Muscle layer of duodenum (tissue), 2 donors: ENCODE data around the gene SIX6.

Source experiments
- H3K27ac ChIP-seq: one replicate; pipeline ENCODE4 v1.7.0; 2013; ENCODE audit warnings: mild to moderate bottlenecking, low read length
- H3K27me3 ChIP-seq: one replicate; pipeline ENCODE4 v1.7.0; 2013; ENCODE audit warnings: low read depth, mild to moderate bottlenecking, control low read depth, low read length
- H3K36me3 ChIP-seq, 2 donors: one replicate each; pipeline ENCODE4 v1.7.0; 2013; ENCODE audit warnings: low read length in 2 of 2, control low read depth in 1 of 2, mild to moderate bottlenecking in 1 of 2; ENCODE audit not compliant: insufficient read depth in 2 of 2, control insufficient read depth in 1 of 2
- H3K4me1 ChIP-seq, 2 donors: one replicate each; pipeline ENCODE4 v1.7.0; 2013; ENCODE audit warnings: low read length in 2 of 2, mild to moderate bottlenecking in 2 of 2, control low read depth in 1 of 2, moderate library complexity in 1 of 2; ENCODE audit not compliant: insufficient read depth in 2 of 2, control insufficient read depth in 1 of 2
- H3K4me3 ChIP-seq, 2 donors: one replicate each; pipeline ENCODE4 v1.7.0; 2013; ENCODE audit warnings: low read length in 2 of 2, low read depth in 1 of 2, mild to moderate bottlenecking in 1 of 2
- H3K9me3 ChIP-seq, 2 donors: one replicate each; pipeline ENCODE4 v1.7.0; 2013; ENCODE audit warnings: low read length in 2 of 2, control low read depth in 1 of 2, mild to moderate bottlenecking in 1 of 2; ENCODE audit not compliant: control insufficient read depth in 1 of 2
- donor health status: healthy.

Gene SIX6

GRCh38 chr14:60506010-60506409 lies 2.9 kb upstream of the SIX6 start:
- Histone ChIP-seq H3K27me3 (peaks cover 78% of the 10 kb centered on the region), H3K4me3 (no peak overlapping the region), H3K9me3 (no peaks in the 10 kb centered on the region), H3K27ac (no peak overlapping the region), H3K36me3 (no peaks in the 10 kb centered on the region), H3K4me1 (peaks cover 0 to 34% of the 10 kb centered on the region in 2 donors)

GRCh38 chr14:60506462-60506984 lies 2.4 kb upstream of the SIX6 start:
- H3K27ac ChIP-seq = no peak overlapping the region
- H3K27me3 ChIP-seq = peaks cover 78% of the 10 kb centered on the region
- H3K4me1 ChIP-seq = peaks cover 0 to 39% of the 10 kb centered on the region in 2 donors
- H3K9me3 ChIP-seq = no peaks in the 10 kb centered on the region
- no peak overlapping the region for H3K4me3 ChIP-seq
- H3K36me3 ChIP-seq = no peaks in the 10 kb centered on the region

- peaks cover 85% of the 10 kb centered on the region for H3K27me3 ChIP-seq
- no peaks in the 10 kb centered on the region for H3K9me3 ChIP-seq
Observed at GRCh38 chr14:60506985-60507829, 1.7 kb upstream of the SIX6 start.

GRCh38 chr14:60508363-60508706 lies 611 bp upstream of the SIX6 start:
- H3K4me3 ChIP-seq = peak overlapping the region in 1 of 2 donors; percentile 26
- H3K36me3 ChIP-seq = no peaks in the 10 kb centered on the region
- H3K27me3 ChIP-seq = peaks cover 89% of the 10 kb centered on the region
- no peak overlapping the region for H3K27ac ChIP-seq
- H3K4me1 ChIP-seq = peaks cover 0 to 39% of the 10 kb centered on the region in 2 donors
- no peaks in the 10 kb centered on the region for H3K9me3 ChIP-seq

More at GRCh38 chr14:60506985-60507829, 1.7 kb upstream of the SIX6 start:
- Histone ChIP-seq H3K4me1 (peaks cover 0 to 39% of the 10 kb centered on the region in 2 donors), H3K4me3 (no peak overlapping the region), H3K36me3 (no peaks in the 10 kb centered on the region), H3K27ac (no peak overlapping the region)

GRCh38 chr14:60509438-60510253 lies 700 bp downstream of the SIX6 start:
- peaks cover 93% of the 10 kb centered on the region for H3K27me3 ChIP-seq
- no peak overlapping the region for H3K27ac ChIP-seq
- H3K36me3 ChIP-seq = no peaks in the 10 kb centered on the region
- H3K9me3 ChIP-seq = peaks cover 0 to 3% of the 10 kb centered on the region in 2 donors
- peaks cover 0 to 43% of the 10 kb centered on the region in 2 donors for H3K4me1 ChIP-seq
- peak overlapping the region in 1 of 2 donors; percentile 26 for H3K4me3 ChIP-seq

GRCh38 chr14:60510254-60510950 lies 1.5 kb downstream of the SIX6 start:
- Histone ChIP-seq H3K4me1 (peaks cover 0 to 51% of the 10 kb centered on the region in 2 donors), H3K27me3 (peaks cover 96% of the 10 kb centered on the region), H3K9me3 (peaks cover 0 to 3% of the 10 kb centered on the region in 2 donors), H3K27ac (no peak overlapping the region), H3K36me3 (no peaks in the 10 kb centered on the region), H3K4me3 (no peak overlapping the region)

GRCh38 chr14:60510951-60511599 lies 2.1 kb downstream of the SIX6 start:
- no peak overlapping the region for H3K27ac ChIP-seq
- peak overlapping the region in 1 of 2 donors; percentile 22 for H3K4me3 ChIP-seq
- H3K27me3 ChIP-seq = peaks cover 94% of the 10 kb centered on the region
- peaks cover 0 to 55% of the 10 kb centered on the region in 2 donors for H3K4me1 ChIP-seq
- no peaks in the 10 kb centered on the region for H3K36me3 ChIP-seq
- H3K9me3 ChIP-seq = peaks cover 0 to 3% of the 10 kb centered on the region in 2 donors

GRCh38 chr14:60512126-60512525 lies 3.2 kb downstream of the SIX6 start:
- H3K4me3 ChIP-seq = no peak overlapping the region
- no peak overlapping the region for H3K27ac ChIP-seq
- peaks cover 0 to 3% of the 10 kb centered on the region in 2 donors for H3K9me3 ChIP-seq
- peaks cover 93% of the 10 kb centered on the region for H3K27me3 ChIP-seq
- peaks cover 0 to 49% of the 10 kb centered on the region in 2 donors for H3K4me1 ChIP-seq
- no peaks in the 10 kb centered on the region for H3K36me3 ChIP-seq

GRCh38 chr14:60512973-60513571 lies 4.1 kb downstream of the SIX6 start:
- Histone ChIP-seq H3K27me3 (peaks cover 83% of the 10 kb centered on the region), H3K36me3 (no peaks in the 10 kb centered on the region), H3K4me1 (peaks cover 0 to 48% of the 10 kb centered on the region in 2 donors), H3K9me3 (peaks cover 0 to 3% of the 10 kb centered on the region in 2 donors), H3K4me3 (no peak overlapping the region), H3K27ac (no peak overlapping the region)

GRCh38 chr14:60514378-60514740 lies 5.4 kb downstream of the SIX6 start:
- H3K36me3 ChIP-seq = no peaks in the 10 kb centered on the region

More at GRCh38 chr14:60514378-60514740, 5.4 kb downstream of the SIX6 start:
- H3K27me3 ChIP-seq = peaks cover 75% of the 10 kb centered on the region
- peaks cover 0 to 3% of the 10 kb centered on the region in 2 donors for H3K9me3 ChIP-seq
- no peak overlapping the region for H3K27ac ChIP-seq
- H3K4me1 ChIP-seq = peaks cover 0 to 37% of the 10 kb centered on the region in 2 donors
- H3K4me3 ChIP-seq = peak overlapping the region; percentile 12 to 60
